Psoas muscle (tissue), 8 donors: ENCODE measurements around the gene PKM. TPM values are rescaled to one million over a fixed set of nuclear protein-coding genes. Genes with fewer than 3 reads are reported as not detected.

Experiments used
- ATAC-seq, 4 donors: fragments of 200-7000 bp; cut with Tn5 transposase; one replicate each; pipeline ENCODE4 v1.9.1; 2020; ENCODE audit warnings: moderate library complexity in 3 of 4, mild to moderate bottlenecking in 2 of 4
- DNase-seq, 2 donors: peaks; one replicate each; pipeline ENCODE4 v3.0.0-alpha.2; 2020
- H3K27ac ChIP-seq: fragments of 200-600 bp; one replicate; pipeline ENCODE4 v1.8.0; 2022
- H3K27me3 ChIP-seq, 3 donors: fragments of 200-600 bp in 1 of 3; one replicate each; pipeline versions ENCODE4 v1.6.1 to v1.8.0; 2013 to 2022; ENCODE audit warnings: low read length in 2 of 3, mild to moderate bottlenecking in 2 of 3, moderate library complexity in 1 of 3; ENCODE audit not compliant: insufficient read depth in 3 of 3
- H3K36me3 ChIP-seq, 2 donors: fragments of 200-600 bp in 1 of 2; one replicate each; pipeline versions ENCODE4 v1.6.1 to v1.8.0; 2013 to 2022; ENCODE audit warnings: low read depth in 1 of 2, mild to moderate bottlenecking in 1 of 2, moderate library complexity in 1 of 2; ENCODE audit not compliant: insufficient read depth in 1 of 2
- H3K4me1 ChIP-seq: fragments of 200-600 bp; one replicate; pipeline ENCODE4 v1.8.0; 2022
- H3K4me3 ChIP-seq: fragments of 200-600 bp; one replicate; pipeline ENCODE4 v1.8.0; 2022; ENCODE audit warnings: mild to moderate bottlenecking
- H3K9me3 ChIP-seq: fragments of 200-600 bp; one replicate; pipeline ENCODE4 v1.8.0; 2022
- CTCF ChIP-seq: fragments of 200-600 bp; IDR thresholded peaks from one replicate; pipeline ENCODE4 v1.8.0; 2022; ENCODE audit warnings: antibody characterized with exemption
- WGBS, 3 donors: extraction: QIAGEN DNeasy Blood & Tissue Kit; methylation state at CpG; one replicate each; pipeline versions ENCODE4 v1.1.6 to v1.1.7; 2013; 5-methylcytosine and 5-hydroxymethylcytosine counted together
- intact Hi-C, 2 donors: fragments of 100-400 bp; cut with DNase I; formaldehyde crosslinking; loops; one replicate each; pipeline versions ENCODE4 v1.11.0 to v1.14.2; 2022
- polyA plus RNA-seq, 3 donors: library from polyadenylated mRNA; stranded (reverse); fragments of 200-250 nt; gene quantifications; one replicate each; pipeline ENCODE4 v1.2.3, GENCODE V29; 2013
- total RNA-seq, 4 donors: library from RNA; stranded (reverse); fragmentation: NEBNext Ultra II Directional in 2 of 4; extraction: Animal tissue kit (Norgen Biotek cat#: 25700) in 2 of 4; gene quantifications; one replicate each; pipeline versions ENCODE4 v1.2.1 to v1.2.4, GENCODE V29; 2021 to 2023
- donor health status: healthy with polysubstance abuse.
- donor health status: DM: no; HTN: no; CAD: no; lungs with moderate emphysema.
- donor health status: Bipolar disorder and iron deficiency.
- donor health status: healthy.
- donor health status: DM: yes; HTN: yes; CAD: no.
- donor health status: DM: no; HTN: no; CAD: no.
- donor health status: DM: no; HTN: no; CAD: no.
- donor health status: DM: yes; HTN: yes; CAD: no.

Gene PKM
- total and polyA plus RNA-seq, 7 donors, result 513 to 1,170 (median 958) TPM

GRCh38 chr15:72176743-72177142 lies 54.2 kb downstream of the PKM start:
- Histone ChIP-seq H3K4me1 (no peaks in the 10 kb centered on the region), H3K27ac (no peak overlapping the region), H3K27me3 (no peaks in the 10 kb centered on the region), H3K36me3 (no peaks in the 10 kb centered on the region), H3K4me3 (no peak overlapping the region), H3K9me3 (no peaks in the 10 kb centered on the region)
- no peak for TF ChIP-seq CTCF
- intact Hi-C loops, result no loop called here
- DNase-seq, result no peak
- ATAC-seq, result no peak
- 79 to 89% (median 82%) methylated on average over 3 of the region's 3 CpGs for WGBS, 3 donors

GRCh38 chr15:72176159-72176558 lies 54.8 kb downstream of the PKM start:
- WGBS, 3 donors, result 67 to 87% (median 71%) methylated on average over 6 of the region's 6 CpGs
- Histone ChIP-seq H3K4me1 (no peaks in the 10 kb centered on the region), H3K27me3 (no peaks in the 10 kb centered on the region), H3K4me3 (no peak overlapping the region), H3K9me3 (no peaks in the 10 kb centered on the region), H3K36me3 (no peaks in the 10 kb centered on the region), H3K27ac (no peak overlapping the region)
- no peak for TF ChIP-seq CTCF
- intact Hi-C loops, result no loop called here
- ATAC-seq (no peak), DNase-seq (no peak)

- TF ChIP-seq CTCF, result no peak
- intact Hi-C loops, result no loop called here
- Histone ChIP-seq H3K4me1 (no peaks in the 10 kb centered on the region), H3K9me3 (no peaks in the 10 kb centered on the region), H3K27ac (no peak overlapping the region), H3K27me3 (no peaks in the 10 kb centered on the region), H3K36me3 (no peaks in the 10 kb centered on the region), H3K4me3 (no peak overlapping the region)
- ATAC-seq, result no peak
- no peak for DNase-seq
- WGBS, 3 donors, result 89 to 94% (median 90%) methylated on average over 15 of the region's 15 CpGs
Measured at GRCh38 chr15:72175186-72176044, 55.6 kb downstream of the PKM start.

- Histone ChIP-seq H3K4me3 (no peak overlapping the region), H3K27me3 (no peaks in the 10 kb centered on the region), H3K27ac (no peak overlapping the region), H3K9me3 (no peaks in the 10 kb centered on the region), H3K4me1 (no peaks in the 10 kb centered on the region), H3K36me3 (no peaks in the 10 kb centered on the region)
- intact Hi-C loops, result no loop called here
- ATAC-seq, result no peak
- TF ChIP-seq CTCF, result no peak
- no peak for DNase-seq
- 68 to 79% (median 77%) methylated on average over 5 of the region's 5 CpGs for WGBS, 3 donors
Measured at GRCh38 chr15:72174551-72175165, 56.3 kb downstream of the PKM start.
